Upper lobe of left lung (tissue), 6 donors: ENCODE results near the gene USP47. TPM values are rescaled to one million over a fixed set of nuclear protein-coding genes. Genes with fewer than 3 reads are reported as not detected.
A peak's percentile ranks its signal among the peaks of the same experiment; 100 is the strongest.

Experiments
- ATAC-seq, 2 donors: fragments of 200-7000 bp; cut with Tn5 transposase; one replicate each; pipeline ENCODE4 v1.9.1; 2022; ENCODE audit warnings: mild to moderate bottlenecking in 2 of 2, moderate library complexity in 2 of 2; ENCODE audit not compliant: low FRiP score in 2 of 2
- DNase-seq, 2 donors: peaks; one replicate each; pipeline ENCODE4 v3.0.0-alpha.2; 2019 to 2020
- H3K27ac ChIP-seq, 4 donors: fragments of 200-600 bp; sonication (generic); one replicate each; pipeline ENCODE4 v1.5.1; 2016 to 2019
- H3K27me3 ChIP-seq, 4 donors: fragments of 200-600 bp; sonication (generic); one replicate each; pipeline ENCODE4 v1.5.1; 2017 to 2019
- H3K36me3 ChIP-seq, 4 donors: fragments of 200-600 bp; sonication (generic); one replicate each; pipeline ENCODE4 v1.5.1; 2016 to 2019
- H3K4me1 ChIP-seq, 4 donors: fragments of 200-600 bp; sonication (generic); one replicate each; pipeline ENCODE4 v1.5.1; 2018 to 2019
- H3K4me3 ChIP-seq, 4 donors: fragments of 200-600 bp; sonication (generic); one replicate each; pipeline ENCODE4 v1.5.1; 2017 to 2019; ENCODE audit warnings: mild to moderate bottlenecking in 2 of 4, moderate library complexity in 1 of 4
- H3K9me3 ChIP-seq, 4 donors: fragments of 200-600 bp; sonication (generic); one replicate each; pipeline ENCODE4 v1.5.1; 2018 to 2019
- CTCF ChIP-seq, 6 experiments: fragments of 450-650 bp in 4 of 6; fragments of 200-600 bp in 2 of 6; sonication (generic) in 2 of 6; IDR thresholded peaks; one replicate each; pipeline ENCODE4 v1.5.1; 2016 to 2019; ENCODE audit warnings: antibody characterized with exemption in 6 of 6
- EP300 ChIP-seq, 4 donors: sonication (generic); formaldehyde crosslinking; IDR thresholded peaks; one replicate each; pipeline ENCODE4 v1.5.1; 2017; ENCODE audit warnings: antibody characterized with exemption in 4 of 4, control low read depth in 2 of 4
- POLR2A ChIP-seq, 4 donors: fragments of 450-650 bp; IDR thresholded peaks; one replicate each; pipeline ENCODE4 v1.5.1; 2016 to 2017; ENCODE audit warnings: antibody characterized with exemption in 4 of 4, mild to moderate bottlenecking in 2 of 4
- POLR2AphosphoS5 ChIP-seq, 2 donors: sonication (generic); formaldehyde crosslinking; IDR thresholded peaks; one replicate each; pipeline ENCODE4 v1.5.1; 2017; ENCODE audit warnings: antibody characterized with exemption in 2 of 2
- WGBS, 2 donors: methylation state at CpG; one replicate each; pipeline ENCODE4 v1.1.5; 2017 to 2018; 5-methylcytosine and 5-hydroxymethylcytosine counted together
- total RNA-seq, 6 donors: library from RNA; depleted of rRNA in 4 of 6; stranded (reverse); fragments of >200 nt in 4 of 6; gene quantifications; one replicate each; pipeline versions ENCODE4 v1.1.0 to v1.2.1, GENCODE V29; 2016 to 2021
- donor health status: DM: no; HTN: no; CAD: no; lungs with moderate emphysema.
- donor health status: DM: no; HTN: yes; CAD: no; lungs with severe emphysema.

Gene USP47
- total RNA-seq, 6 donors from 2014 or later, result 32.4 to 132 (median 79.0) TPM

GRCh38 chr11:11845551-11845950 is 3.8 kb downstream of the USP47 start:
- Histone ChIP-seq H3K27me3 (no peaks in the 10 kb centered on the region), H3K36me3 (no peaks in the 10 kb centered on the region), H3K9me3 (no peaks in the 10 kb centered on the region), H3K27ac (peak overlapping the region in 3 of 4 donors; percentile 95 to 100 (median 98)), H3K4me3 (no peak overlapping the region), H3K4me1 (peaks cover 53 to 76% (median 67%) of the 10 kb centered on the region in 4 donors)
- no peak for ATAC-seq
- DNase-seq, result no peak
- TF ChIP-seq EP300 (IDR thresholded peaks at IDR 0.05) (no peak), POLR2AphosphoS5 (IDR thresholded peaks at IDR 0.05) (no peak), POLR2A (IDR thresholded peaks at IDR 0.05) (no peak), CTCF (IDR thresholded peaks at IDR 0.05) (no peak)
- WGBS, 2 donors, result 35 to 39% methylated on average over 1 of the region's 1 CpG

- WGBS, 2 donors, result 81 to 84% methylated on average over 2 of the region's 2 CpGs
- DNase-seq (no peak), ATAC-seq (no peak)
- no peak for TF ChIP-seq CTCF (IDR thresholded peaks at IDR 0.05)
- no peak for TF ChIP-seq POLR2AphosphoS5 (IDR thresholded peaks at IDR 0.05)
- TF ChIP-seq EP300 (IDR thresholded peaks at IDR 0.05), result no peak
- no peak for TF ChIP-seq POLR2A (IDR thresholded peaks at IDR 0.05)
- Histone ChIP-seq H3K4me3 (no peak overlapping the region), H3K27me3 (no peaks in the 10 kb centered on the region), H3K27ac (no peak overlapping the region), H3K36me3 (no peaks in the 10 kb centered on the region), H3K4me1 (peaks cover 59 to 79% (median 72%) of the 10 kb centered on the region in 4 donors), H3K9me3 (no peaks in the 10 kb centered on the region)
Observed at GRCh38 chr11:11847082-11847481, 5.3 kb downstream of the USP47 start.

GRCh38 chr11:11848891-11849746 is 7.3 kb downstream of the USP47 start:
- H3K27ac ChIP-seq, result peak overlapping the region in 2 of 4 donors; percentile 17 to 24
- H3K4me1 ChIP-seq, result peaks cover 46 to 89% (median 71%) of the 10 kb centered on the region in 4 donors
- peak; percentile 81 to 82 for ATAC-seq
- no peaks in the 10 kb centered on the region for H3K27me3 ChIP-seq
- no peaks in the 10 kb centered on the region for H3K36me3 ChIP-seq
- H3K9me3 ChIP-seq, result no peaks in the 10 kb centered on the region
- WGBS, 2 donors, result 65 to 77% methylated on average over 7 of the region's 7 CpGs
- peak in 1 of 2 donors; percentile 72 for DNase-seq
- peak in 5 of 6 experiments; percentile 48 to 53 (median 49) for TF ChIP-seq CTCF (IDR thresholded peaks at IDR 0.05)
- TF ChIP-seq POLR2A (IDR thresholded peaks at IDR 0.05), result no peak
- H3K4me3 ChIP-seq, result no peak overlapping the region

- ATAC-seq (no peak), DNase-seq (no peak)
- no peaks in the 10 kb centered on the region for H3K27me3 ChIP-seq
- no peaks in the 10 kb centered on the region for H3K36me3 ChIP-seq
- H3K4me3 ChIP-seq, result no peak overlapping the region
- no peaks in the 10 kb centered on the region for H3K9me3 ChIP-seq
- TF ChIP-seq POLR2A (IDR thresholded peaks at IDR 0.05) (no peak), EP300 (IDR thresholded peaks at IDR 0.05) (no peak), CTCF (IDR thresholded peaks at IDR 0.05) (no peak), POLR2AphosphoS5 (IDR thresholded peaks at IDR 0.05) (no peak)
- peaks cover 31 to 73% (median 56%) of the 10 kb centered on the region in 4 donors for H3K4me1 ChIP-seq
- WGBS, 2 donors, result 92 to 100% methylated on average over 1 to 3 of the region's 3 CpGs
- peak overlapping the region in 1 of 4 donors; percentile 24 for H3K27ac ChIP-seq
Observed at GRCh38 chr11:11850668-11851067, 8.9 kb downstream of the USP47 start.
